ENCODE results near the gene NUP43. TPM values are rescaled to one million over a fixed set of nuclear protein-coding genes. Genes with fewer than 3 reads are reported as not detected.
"Not testable (repeated sequence)": the region's sequence is repeated elsewhere in the genome, so short reads cannot be mapped to it uniquely, and the experiment has no call there.

Gene NUP43, protein sequence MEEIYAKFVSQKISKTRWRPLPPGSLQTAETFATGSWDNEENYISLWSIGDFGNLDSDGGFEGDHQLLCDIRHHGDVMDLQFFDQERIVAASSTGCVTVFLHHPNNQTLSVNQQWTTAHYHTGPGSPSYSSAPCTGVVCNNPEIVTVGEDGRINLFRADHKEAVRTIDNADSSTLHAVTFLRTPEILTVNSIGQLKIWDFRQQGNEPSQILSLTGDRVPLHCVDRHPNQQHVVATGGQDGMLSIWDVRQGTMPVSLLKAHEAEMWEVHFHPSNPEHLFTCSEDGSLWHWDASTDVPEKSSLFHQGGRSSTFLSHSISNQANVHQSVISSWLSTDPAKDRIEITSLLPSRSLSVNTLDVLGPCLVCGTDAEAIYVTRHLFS
- 29.9 TPM for total RNA-seq
- long read RNA-seq, transcript NUP43-201 (8 exons, 3,874 nt): major isoform, 9 of 16 reads
- long read RNA-seq, partial matches to known transcripts: 2 of 16 reads
- long read RNA-seq, other reads (novel, unspliced or antisense): 5 of 16 reads

DNA sequence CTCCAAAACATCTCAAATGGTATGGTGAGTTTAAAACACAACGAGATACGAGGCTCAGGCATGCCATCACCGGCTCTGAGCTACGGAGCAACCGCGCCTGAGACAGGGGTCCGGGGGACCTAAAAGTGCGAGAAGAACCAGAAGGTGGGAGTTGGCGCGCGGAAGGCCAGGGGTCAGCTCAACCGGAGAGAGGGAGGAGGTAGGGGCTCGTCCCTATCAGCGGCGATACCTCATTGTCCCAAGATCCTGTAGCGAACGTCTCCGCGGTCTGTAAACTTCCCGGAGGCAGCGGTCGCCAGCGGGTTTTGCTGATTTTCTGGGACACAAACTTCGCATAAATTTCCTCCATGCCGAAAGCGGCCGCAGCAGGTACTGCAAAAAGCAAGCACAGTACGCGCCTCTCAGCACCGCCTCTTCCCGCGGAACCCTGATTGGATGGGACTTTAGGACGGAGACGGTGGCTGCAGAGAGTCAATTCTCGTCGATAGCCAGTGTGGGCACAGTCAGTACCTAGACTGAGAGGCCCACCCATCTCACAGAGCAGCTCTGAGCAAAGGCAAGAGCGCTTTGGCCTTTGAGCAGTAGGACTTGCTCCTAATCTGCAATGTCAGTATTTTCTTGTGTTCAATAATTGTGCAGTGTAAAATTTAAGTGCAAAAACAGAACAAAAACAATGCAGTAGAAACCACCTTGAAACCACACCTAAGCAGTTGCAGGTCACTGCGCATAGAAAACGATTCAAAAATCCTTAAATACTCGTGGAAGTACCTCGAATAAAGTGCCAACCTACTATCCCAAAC lies at the start of gene NUP43:
Gene NUP43 (minus strand): TSS at position 383 of the 800 bp plus-strand sequence. CDS start 34 bp downstream, at position 349.
- peak; percentile 94 for DNase-seq (ENCODE audit: low spot score)

DNA sequence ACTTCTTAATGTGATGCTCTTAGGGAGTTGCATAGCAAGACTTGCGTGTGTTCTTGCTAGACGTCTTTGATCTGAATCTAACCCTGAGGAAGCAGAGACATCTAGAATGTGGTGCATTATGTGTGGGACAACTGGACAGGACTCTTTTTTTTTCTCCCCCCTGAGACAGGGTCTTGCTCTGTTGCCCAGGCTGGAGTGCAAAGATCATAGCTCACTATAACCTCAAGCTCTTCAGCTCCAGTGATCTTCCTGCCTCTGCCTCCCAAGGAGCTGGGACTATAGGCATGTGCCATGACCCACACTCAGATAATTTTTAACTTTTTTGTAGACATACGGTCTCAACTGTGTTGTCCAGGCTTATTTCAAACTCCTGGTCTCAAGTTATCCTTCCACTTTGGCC lies 37.2 kb upstream of the NUP43 start:
- no peak for DNase-seq (ENCODE audit: low spot score)

DNA sequence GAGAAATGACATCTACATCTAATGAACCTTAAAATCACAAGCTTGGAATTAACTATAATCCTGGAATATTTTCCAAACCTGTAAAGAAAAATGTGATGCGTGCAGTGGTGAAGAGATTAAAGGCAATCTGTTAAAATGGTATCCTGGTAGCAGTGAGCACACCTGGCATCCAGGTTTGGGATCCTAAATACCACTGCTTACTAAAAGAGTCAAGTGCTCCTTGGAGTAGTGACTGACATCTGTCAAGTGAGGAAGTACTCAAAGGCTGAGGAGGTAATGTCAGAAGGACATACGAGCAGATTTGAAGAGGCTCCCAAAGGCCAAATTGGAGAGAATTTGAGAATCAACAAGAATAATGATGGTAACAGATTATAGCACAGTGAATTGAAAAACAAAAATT lies 36.0 kb upstream of the NUP43 start:
- no peak for DNase-seq (ENCODE audit: low spot score)

DNA sequence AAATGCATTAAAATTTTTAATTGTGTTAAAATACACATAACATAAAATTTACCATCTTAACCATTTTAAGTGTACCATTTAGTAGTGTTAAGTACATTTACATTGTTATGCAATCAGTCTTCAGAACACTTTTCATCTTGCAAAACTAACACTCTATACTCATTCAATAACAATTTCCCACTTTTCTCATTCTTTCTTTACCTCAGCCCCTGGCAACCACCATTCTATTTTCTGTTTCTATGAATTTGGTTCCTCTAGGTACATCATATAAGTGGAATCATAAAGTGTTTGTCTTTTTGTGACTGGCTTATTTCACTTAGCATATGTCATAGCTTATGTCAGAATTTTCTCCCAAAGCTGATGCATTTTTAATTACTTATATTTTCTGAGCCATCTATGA lies 35.4 kb upstream of the NUP43 start:
- DNase-seq (ENCODE audit: low spot score): no peak

DNA sequence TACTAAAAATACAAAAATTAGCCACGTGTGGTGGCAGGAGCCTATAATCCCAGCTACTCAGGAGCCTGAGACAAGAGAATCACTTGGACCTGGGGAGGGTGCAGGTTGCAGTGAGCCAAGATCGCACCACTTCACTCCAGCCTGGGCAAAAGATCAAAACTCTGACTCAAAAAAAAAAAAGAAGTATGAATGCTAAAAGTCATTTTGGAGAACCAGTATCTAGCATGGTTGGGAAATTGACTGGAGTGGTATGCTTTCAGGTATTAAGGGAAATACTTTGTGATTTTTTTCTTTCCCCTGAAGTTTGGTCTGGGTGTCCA lies 33.3 kb upstream of the NUP43 start:
- DNase-seq (ENCODE audit: low spot score): no peak

DNA sequence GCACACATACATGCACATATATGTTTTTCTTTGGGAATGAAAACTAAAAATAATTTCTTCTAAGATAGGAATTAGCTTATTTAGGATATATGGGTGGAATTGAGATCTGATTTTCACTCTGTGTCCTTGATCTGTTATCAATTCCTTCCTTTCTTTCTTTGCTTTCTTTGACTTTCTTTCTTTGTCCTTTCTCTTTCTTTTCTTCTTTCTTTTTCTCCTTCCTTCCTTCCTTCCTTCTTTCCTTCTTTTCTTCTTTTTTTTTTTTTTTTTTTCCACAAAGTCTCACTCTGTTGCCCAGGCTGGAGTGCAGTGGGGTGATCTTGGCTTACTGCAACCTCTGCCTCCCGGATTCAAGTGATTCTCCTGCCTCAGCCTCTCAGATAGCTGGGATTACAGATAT lies 31.3 kb upstream of the NUP43 start:
- no peak for DNase-seq (ENCODE audit: low spot score)

DNA sequence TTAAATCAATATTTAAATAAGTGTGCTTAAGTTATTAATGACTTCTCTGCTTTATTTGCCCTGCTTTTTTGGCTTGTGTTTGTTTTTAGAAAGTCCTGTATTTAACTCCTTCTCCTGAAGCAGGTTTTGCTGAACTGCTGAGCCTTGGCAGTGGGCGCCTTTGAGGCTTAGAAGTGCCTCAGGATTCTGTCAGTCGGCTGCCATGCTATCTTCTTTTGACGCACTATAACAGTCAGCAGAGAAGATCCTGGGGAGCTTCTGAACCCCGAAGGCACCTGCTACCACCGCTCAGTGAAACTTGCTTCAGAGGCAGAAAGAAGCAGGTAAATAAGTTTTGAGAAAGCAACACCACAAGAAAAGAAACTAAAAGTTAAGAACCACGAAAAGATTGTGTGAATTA lies 25.6 kb upstream of the NUP43 start:
- DNase-seq (ENCODE audit: low spot score): no peak

DNA sequence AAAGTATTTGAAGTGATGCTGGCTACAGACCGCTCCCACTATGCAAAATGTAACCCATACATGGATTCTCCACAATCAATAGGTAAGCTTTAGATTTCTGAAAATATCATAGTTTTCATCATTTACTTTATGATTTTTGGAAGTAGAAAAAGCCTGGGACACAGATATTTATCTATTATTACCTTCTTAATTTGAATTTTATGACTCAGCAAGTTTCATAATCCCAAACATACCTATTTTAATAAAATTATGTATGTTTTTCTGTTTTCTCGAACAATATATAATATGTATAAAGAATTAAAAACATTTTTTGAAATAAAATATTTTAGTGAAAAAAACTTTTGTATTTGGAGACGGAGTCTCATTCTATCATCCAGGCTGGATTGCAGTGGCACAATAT lies 24.9 kb upstream of the NUP43 start:
- DNase-seq (ENCODE audit: low spot score): no peak

DNA sequence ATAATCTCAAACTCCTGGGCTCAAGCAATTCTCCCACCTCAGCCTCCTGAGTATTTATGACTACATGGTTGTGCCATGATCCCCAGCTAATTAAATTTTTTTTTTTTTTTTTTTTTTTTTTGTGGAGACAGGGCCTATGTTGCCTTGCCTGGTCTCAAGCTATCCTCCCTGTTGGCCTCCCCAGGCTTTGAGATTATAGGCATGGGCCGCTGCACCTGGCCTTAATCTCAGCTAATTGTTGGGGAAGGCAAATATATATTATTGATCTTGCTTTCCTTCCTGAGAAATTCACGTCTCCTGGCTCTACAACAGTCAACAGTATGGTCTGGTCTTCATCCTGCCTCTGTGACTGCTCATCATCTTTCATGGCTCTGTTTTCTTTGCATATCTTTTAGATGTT lies 23.3 kb upstream of the NUP43 start:
- no peak for DNase-seq (ENCODE audit: low spot score)

DNA sequence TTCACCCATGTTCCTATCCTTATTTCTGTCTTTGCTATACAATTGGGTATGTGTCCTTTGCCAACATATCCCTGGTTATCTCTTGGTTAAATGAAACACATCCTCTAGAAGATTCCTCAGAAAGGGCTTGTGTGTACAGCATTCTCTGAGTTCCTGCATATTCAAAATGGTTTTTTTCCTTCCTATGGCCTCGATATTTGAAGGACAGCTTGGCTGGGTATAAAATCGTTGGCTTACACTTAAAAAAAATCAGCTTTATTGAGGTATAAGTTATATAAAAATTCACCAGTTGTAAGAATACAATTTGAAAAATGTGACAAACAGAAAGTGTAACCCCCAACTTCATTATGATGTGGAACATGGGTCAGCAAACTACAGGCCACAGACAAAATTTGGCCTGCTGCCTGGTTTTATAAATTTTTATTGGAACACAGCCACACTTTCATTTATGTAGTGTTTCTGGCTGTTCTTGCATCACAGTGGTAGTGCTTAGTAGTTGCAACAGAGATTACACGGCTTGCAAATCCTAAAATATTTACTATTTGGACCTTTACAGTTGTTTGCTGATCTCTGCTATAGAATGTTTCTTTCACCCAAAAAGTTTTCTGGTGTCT lies 19.9 kb upstream of the NUP43 start:
- DNase-seq (ENCODE audit: low spot score): no peak

DNA sequence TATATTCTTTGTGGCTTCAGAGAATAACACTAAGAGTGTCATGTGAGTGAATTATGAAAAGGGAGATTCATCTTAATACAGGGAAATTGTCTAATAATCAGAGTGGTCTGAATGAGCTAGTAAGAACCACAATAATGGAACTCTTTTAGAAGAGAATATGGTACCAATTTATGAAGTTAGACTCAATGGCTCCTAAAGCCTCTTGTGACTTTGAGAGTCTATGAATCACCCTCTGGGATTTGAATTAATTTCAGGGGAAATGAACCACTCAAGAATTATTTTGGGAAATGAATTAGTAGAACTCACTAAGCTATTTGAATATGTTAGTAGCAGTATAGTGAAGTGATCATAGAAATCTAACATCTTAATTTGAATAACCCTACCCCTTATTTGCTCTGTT lies 17.5 kb upstream of the NUP43 start:
- DNase-seq (ENCODE audit: low spot score): no peak

DNA sequence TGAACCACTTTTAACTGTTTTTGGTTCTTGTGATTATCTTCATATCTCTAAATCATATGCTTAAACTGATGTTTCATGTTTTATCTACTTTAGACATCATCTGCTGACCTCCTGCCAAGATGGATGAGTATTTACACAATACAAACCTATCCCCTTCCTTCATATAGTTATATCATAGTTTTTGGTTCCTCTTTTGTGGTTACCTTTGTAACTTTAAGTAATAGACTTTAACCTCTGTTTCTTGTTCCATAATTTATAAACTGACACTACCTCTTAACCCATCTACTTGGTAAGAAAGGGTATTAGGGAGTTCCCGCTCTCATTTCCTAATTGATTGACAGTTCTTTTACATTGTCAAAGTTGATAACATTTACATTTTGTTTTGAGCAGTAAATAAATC lies 15.1 kb upstream of the NUP43 start:
- DNase-seq (ENCODE audit: low spot score): no peak

DNA sequence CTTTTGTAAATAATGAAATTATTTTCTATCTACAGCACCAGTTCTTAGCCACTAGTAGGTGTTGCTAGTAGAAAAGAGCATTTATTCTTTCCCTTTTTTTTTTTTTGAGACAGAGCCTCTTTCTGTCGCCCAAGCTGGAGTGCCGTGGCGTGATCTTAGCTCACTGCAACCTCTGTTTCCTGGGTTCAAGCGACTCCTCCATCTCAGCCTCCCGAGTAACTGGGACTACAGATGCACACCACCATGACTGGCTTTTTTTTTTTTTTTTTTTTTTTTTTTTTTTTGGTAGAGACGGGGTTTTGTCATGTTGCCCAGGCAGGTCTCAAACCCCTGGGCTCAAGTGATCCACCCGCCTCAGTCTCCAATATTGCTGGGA lies 9.9 kb upstream of the NUP43 start:
- DNase-seq (ENCODE audit: low spot score): no peak

DNA sequence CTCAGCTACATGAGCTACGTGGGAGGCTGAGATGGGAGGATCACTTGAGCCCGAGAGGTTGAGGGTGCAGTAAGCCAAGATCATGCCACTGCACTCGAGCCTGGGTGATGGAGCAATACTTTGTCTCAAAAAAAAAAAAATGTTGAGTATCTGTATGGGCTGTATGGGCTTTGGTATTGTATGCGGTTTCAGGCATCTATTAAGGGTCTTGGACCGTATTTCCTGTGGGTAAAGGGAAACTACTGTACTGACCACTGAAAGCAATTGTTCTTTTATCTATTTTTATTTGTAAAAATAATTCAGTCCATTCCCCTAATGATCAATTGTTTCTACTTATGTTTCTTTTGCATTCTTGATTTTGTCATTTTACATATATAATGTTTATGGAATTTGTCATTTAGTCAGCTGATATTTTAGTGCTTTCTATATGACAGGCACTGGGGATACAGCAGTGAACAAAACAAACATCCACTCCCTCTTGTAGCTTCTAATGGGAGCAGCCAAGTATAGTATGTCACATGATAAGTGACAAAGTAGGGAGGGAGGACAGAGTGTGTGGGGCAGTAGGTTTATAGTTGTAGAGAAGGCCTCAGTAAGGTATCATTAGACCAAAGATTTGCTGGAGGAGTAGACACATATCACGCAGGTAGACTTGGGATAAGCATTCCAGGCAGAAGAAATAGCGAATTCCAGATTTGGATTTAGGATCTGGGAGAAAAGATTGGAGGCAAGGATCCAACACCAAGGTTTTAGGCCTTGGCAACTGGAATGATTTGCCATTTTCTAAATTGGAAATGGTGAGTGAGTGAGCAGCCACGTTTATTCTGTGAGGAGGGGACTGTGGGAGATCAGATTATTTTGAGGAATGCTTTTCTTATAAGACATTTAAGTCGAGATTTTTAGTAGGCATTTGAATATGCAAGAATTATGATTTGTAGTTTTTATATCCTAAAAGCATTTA lies 9.3 kb upstream of the NUP43 start:
- no peak for DNase-seq (ENCODE audit: low spot score)

DNA sequence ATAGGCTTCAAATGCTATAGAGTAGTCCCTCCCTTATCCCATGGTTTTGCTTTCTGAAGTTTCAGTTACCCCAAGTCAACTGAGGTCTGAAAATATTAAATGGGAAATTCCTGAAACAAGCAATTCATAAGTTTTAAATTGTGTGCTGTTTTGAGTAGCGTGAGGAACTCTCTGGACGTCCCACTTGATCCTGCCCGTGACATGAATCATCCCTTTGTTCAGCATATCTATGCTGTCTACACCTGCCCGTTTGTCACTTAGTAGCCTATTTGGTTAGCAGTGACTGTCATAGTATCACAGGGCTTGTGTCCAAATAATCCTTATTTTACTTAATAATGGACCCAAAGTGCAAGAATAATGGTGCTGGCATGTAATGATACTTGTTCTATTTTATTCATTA lies 8.2 kb upstream of the NUP43 start:
- no peak for DNase-seq (ENCODE audit: low spot score)

DNA sequence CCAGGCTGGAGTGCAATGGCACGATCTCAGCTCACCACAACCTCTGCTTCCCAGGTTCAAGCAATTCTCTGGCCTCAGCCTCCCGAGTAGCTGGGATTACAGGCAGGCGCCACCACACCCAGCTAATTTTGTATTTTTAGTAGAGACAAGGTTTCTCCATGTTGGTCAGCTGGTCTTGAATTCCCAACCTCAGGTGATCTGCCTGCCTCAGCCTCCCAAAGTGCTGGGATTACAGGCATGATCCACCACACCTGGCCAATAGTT lies 7.0 kb upstream of the NUP43 start:
- peak; percentile 64 for DNase-seq (ENCODE audit: low spot score)

DNA sequence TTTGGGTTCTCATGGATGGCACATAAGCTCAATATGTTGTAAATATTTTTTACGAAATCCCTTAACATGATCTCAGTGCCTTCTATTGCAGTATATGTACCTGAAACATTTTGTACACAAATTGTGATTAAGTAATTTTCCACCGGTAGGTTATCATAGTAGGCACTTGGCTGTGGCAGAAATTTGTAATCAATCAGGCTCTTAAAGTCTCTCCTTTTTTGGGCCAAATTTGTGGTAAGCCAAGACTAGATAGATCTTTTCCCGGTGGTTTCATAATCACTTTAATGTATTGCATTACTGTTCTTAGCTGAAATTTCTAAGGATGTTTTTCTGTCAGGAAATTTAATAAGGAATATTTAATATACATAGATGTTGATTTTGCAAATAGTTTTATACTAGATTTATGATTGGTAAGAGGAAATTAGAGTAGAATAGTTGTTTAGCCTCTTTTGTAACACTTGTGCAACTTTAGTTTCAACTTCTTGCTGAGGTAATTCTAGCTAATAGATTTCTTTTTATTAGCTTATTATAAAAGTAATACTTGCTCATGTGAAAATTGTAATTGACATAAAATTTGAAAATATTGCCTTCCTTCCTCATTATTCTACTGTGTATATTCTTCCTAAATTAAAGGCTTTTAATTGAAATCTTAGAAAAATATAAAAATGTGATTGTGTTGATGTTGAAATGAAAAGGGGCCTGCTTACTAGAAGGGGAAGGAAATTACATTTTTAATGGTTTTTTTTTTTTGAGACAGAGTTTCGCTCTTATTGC lies 6.5 kb upstream of the NUP43 start:
- no peak for DNase-seq (ENCODE audit: low spot score)

DNA sequence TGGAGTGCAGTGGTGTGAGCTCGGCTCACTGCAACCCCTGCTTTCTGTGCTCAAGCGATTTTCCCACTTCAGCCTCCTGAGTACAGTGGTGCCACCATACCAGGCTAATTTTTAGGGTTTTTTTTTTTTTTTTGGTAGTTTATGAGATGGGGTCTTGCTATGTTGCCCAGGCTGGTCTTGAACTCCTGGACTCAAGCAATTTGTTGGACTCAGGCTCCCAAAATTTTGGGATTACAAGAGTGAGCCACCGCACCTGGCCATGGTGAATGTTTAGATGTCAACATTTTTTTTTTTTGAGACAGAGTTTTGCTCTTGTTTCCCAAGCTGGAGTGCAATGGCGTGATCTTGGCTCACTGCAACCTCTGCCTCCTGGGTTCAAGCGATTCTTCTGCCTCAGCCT lies 5.6 kb upstream of the NUP43 start:
- DNase-seq (ENCODE audit: low spot score): not testable (repeated sequence)

DNA sequence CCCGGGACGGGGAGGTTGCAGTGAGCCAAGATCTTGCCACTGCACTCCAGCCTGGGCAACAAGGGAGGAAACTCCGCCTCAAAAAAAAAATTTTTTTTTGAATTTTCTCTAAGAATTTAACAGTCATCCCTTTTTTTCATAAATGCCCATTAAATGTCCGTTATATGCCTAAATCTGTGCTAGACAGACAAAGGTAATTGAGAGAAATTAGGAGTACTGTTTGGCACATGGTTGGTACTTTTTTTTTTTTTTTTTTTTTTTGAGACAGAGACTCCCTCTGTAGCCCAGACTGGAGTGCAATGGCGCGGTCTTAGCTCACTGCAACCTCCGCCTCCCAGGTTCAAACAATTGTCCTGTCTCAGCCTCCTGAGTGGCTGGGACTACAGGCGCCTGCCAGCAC lies 4.9 kb upstream of the NUP43 start:
- peak; percentile 43 for DNase-seq (ENCODE audit: low spot score)

DNA sequence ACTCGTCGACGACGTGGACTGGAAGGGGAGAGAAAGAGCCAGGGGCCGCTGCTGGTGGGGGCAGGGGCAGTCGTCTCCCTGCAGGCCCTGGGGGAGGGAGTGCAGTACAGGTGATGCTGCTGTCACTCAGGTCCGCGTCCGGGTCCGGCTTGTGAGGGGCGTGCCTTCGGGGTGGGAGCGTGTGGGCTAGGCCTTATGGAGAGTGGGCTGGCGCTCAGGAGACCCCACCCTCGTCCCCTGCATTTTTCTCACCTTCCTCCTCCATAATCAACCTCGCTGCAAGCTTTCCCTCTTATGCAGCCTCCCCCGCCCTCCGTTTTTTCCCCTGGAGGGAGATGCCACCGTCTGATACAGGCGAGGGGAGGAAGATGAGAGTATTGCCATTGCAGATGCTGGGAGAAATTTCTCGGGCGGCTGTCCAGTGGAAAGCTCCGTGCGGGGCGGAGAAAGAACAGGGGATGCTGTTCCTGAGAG lies 3.8 kb upstream of the NUP43 start:
- peak; percentile 90 for DNase-seq (ENCODE audit: low spot score)

All from mesenteric fat pad (tissue), 1 donor.